Bronchial epithelial cell (primary cell): ENCODE measurements around the gene DGKB. TPM values are rescaled to one million over a fixed set of nuclear protein-coding genes. Genes with fewer than 3 reads are reported as not detected.

Experiments
- DNase-seq: peaks from one replicate; pipeline ENCODE4 v3.0.0-alpha.2; 2010; ENCODE audit warnings: low read depth
- FAIRE-seq: peaks from 2 replicates; lab custom pipeline; 2011; peaks lifted over from hg19 to GRCh38; lab: Jason Lieb, UNC
- H3K27me3 ChIP-seq: 2 replicates; pipeline ENCODE4 v1.5.1; 2011; ENCODE audit warnings: low read length; ENCODE audit not compliant: control insufficient read depth, insufficient read depth
- H3K36me3 ChIP-seq: 2 replicates; pipeline ENCODE4 v1.5.1; 2011; ENCODE audit warnings: low read length; ENCODE audit not compliant: control insufficient read depth, insufficient read depth
- H3K4me3 ChIP-seq: 2 replicates; pipeline ENCODE4 v1.5.1; 2011; ENCODE audit warnings: mild to moderate bottlenecking, low read depth, low read length, control low read depth
- CTCF ChIP-seq: IDR thresholded peaks from 2 replicates; pipeline ENCODE4 v1.5.1; 2011; ENCODE audit warnings: mild to moderate bottlenecking, moderate library complexity, low read length, control low read depth, inconsistent platforms; ENCODE audit not compliant: insufficient read depth, severe bottlenecking
- total RNA-seq: library from RNA; depleted of rRNA; stranded (reverse); fragments of >200 nt; gene quantifications from 2 replicates; pipeline ENCODE4 v1.2.1, GENCODE V29; 2014

The DGKB gene
- total RNA-seq, 1 donor from 2014 or later: not detected

- FAIRE-seq: no peak
Observed at GRCh38 chr7:14271441-14271840, 631.1 kb downstream of the DGKB start.

GRCh38 chr7:14270099-14270498 is 632.5 kb downstream of the DGKB start:
- DNase-seq: no peak
- FAIRE-seq: no peak
- no peak for TF ChIP-seq CTCF
- Histone ChIP-seq H3K4me3 (no peak overlapping the region), H3K36me3 (no peaks in the 10 kb centered on the region), H3K27me3 (no peaks in the 10 kb centered on the region)

More at GRCh38 chr7:14271441-14271840, 631.1 kb downstream of the DGKB start:
- Histone ChIP-seq H3K4me3 (no peak overlapping the region), H3K36me3 (no peaks in the 10 kb centered on the region), H3K27me3 (no peaks in the 10 kb centered on the region)
- no peak for TF ChIP-seq CTCF
- no peak for DNase-seq

GRCh38 chr7:14260011-14260410 is 642.5 kb downstream of the DGKB start:
- Histone ChIP-seq H3K4me3 (no peak overlapping the region), H3K36me3 (no peaks in the 10 kb centered on the region), H3K27me3 (no peaks in the 10 kb centered on the region)
- FAIRE-seq: no peak
- no peak for TF ChIP-seq CTCF
- DNase-seq: no peak

DNA sequence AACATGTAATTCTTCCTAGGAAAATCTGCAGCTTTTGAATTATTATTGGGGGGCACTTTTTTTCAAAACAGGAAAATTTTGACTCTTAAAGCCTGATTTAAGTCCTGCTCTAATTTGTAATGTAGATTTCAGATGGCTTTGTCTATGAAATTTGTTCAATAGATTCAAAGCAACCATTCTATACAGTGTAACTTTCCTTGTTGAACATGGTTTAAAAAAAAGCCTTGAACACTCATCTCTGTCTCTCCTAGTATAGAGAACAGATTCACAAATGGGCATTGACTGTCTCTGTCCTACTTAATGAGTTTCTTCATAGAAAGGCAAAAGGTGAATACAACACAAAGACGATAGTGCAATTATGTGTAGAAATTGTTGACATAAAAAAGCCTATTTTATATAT is 643.7 kb downstream of the DGKB start:
- Histone ChIP-seq H3K4me3 (no peak overlapping the region), H3K36me3 (no peaks in the 10 kb centered on the region), H3K27me3 (no peaks in the 10 kb centered on the region)
- FAIRE-seq (no peak), DNase-seq (no peak)
- no peak for TF ChIP-seq CTCF

- no peak for FAIRE-seq
- TF ChIP-seq CTCF: no peak
- Histone ChIP-seq H3K27me3 (no peaks in the 10 kb centered on the region), H3K36me3 (no peaks in the 10 kb centered on the region), H3K4me3 (no peak overlapping the region)
- no peak for DNase-seq
Observed at GRCh38 chr7:14258441-14258840, 644.1 kb downstream of the DGKB start.

DNA sequence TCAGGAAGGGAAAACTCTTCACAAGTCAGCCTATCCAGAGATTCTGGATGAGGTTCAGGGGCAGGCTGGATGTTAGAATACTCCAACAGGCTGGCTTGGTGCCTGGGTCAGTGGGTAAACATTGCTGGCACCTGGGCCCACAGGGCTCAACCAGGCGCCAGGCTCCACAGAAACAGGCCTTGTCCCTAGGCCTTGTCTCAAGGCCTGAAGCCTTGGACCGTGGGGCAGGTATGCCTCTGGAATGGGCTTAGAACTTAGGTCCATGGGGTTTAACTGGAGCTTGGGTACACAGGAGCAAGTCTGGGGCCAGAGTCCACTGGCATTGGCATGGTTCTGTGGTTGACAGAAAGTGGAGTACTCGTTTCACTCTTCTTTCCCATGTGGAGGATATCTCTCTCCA is 650.1 kb downstream of the DGKB start:
- TF ChIP-seq CTCF: no peak
- Histone ChIP-seq H3K36me3 (no peaks in the 10 kb centered on the region), H3K4me3 (no peak overlapping the region), H3K27me3 (no peaks in the 10 kb centered on the region)
- FAIRE-seq (no peak), DNase-seq (no peak)
